HEK293 (cell line): ENCODE measurements around the gene KREMEN2.

ENCODE experiments used
- EGR2 ChIP-seq: fragments of 450-650 bp; formaldehyde crosslinking; IDR thresholded peaks from 2 replicates; pipeline ENCODE4 v1.5.1; 2016; ENCODE audit warnings: low read depth, missing biosample characterization, missing genetic modification characterization
- KLF7 ChIP-seq: fragments of 450-650 bp; formaldehyde crosslinking; IDR thresholded peaks from 2 replicates; pipeline ENCODE4 v1.5.1; 2016; ENCODE audit warnings: missing biosample characterization, missing genetic modification characterization, borderline replicate concordance
- SP2 ChIP-seq: fragments of 450-650 bp; formaldehyde crosslinking; IDR thresholded peaks from 2 replicates; pipeline ENCODE4 v1.5.1; 2016; ENCODE audit warnings: missing biosample characterization, missing genetic modification characterization
- SP3 ChIP-seq: fragments of 450-650 bp; formaldehyde crosslinking; IDR thresholded peaks from 2 replicates; pipeline ENCODE4 v1.5.1; 2016; ENCODE audit warnings: missing biosample characterization, missing genetic modification characterization
- YY1 ChIP-seq: fragments of 450-650 bp; formaldehyde crosslinking; IDR thresholded peaks from 2 replicates; pipeline ENCODE4 v1.5.1; 2018; ENCODE audit warnings: missing biosample characterization, missing genetic modification characterization
- ZBTB11 ChIP-seq: fragments of 450-650 bp; formaldehyde crosslinking; conservative IDR thresholded peaks from 2 replicates; pipeline ENCODE4 v1.5.1; 2016; ENCODE audit warnings: low read depth, missing biosample characterization, missing genetic modification characterization
- ZBTB20 ChIP-seq: fragments of 450-650 bp; formaldehyde crosslinking; IDR thresholded peaks from 2 replicates; pipeline ENCODE4 v1.5.1; 2016; ENCODE audit warnings: missing biosample characterization, missing genetic modification characterization
- ZBTB48 ChIP-seq: fragments of 450-650 bp; formaldehyde crosslinking; IDR thresholded peaks from 2 replicates; pipeline ENCODE4 v1.5.1; 2016; ENCODE audit warnings: missing biosample characterization, missing genetic modification characterization
- ZEB2 ChIP-seq: fragments of 450-650 bp; formaldehyde crosslinking; IDR thresholded peaks from 2 replicates; pipeline ENCODE4 v1.5.1; 2016; ENCODE audit warnings: missing biosample characterization, missing genetic modification characterization
- ZFHX2 ChIP-seq: fragments of 450-650 bp; formaldehyde crosslinking; conservative IDR thresholded peaks from 2 replicates; pipeline ENCODE4 v1.5.1; 2016; ENCODE audit warnings: missing biosample characterization, missing genetic modification characterization
- ZIC2 ChIP-seq: fragments of 450-650 bp; formaldehyde crosslinking; IDR thresholded peaks from 2 replicates; pipeline ENCODE4 v1.5.1; 2016; ENCODE audit warnings: missing biosample characterization, missing genetic modification characterization
- ZNF2 ChIP-seq: fragments of 450-650 bp; formaldehyde crosslinking; IDR thresholded peaks from 2 replicates; pipeline ENCODE4 v1.5.1; 2016; ENCODE audit warnings: missing biosample characterization, missing genetic modification characterization
- ZNF274 ChIP-seq, 2 experiments: fragments of 200-500 bp in 1 of 2; fragments of 450-650 bp in 1 of 2; sonication (Bioruptor generic) in 1 of 2; formaldehyde crosslinking in 1 of 2; IDR thresholded peaks; 2 replicates each; pipeline versions ENCODE4 v1.5.1 to v1.6.1; 2014 to 2016; ENCODE audit warnings: borderline replicate concordance in 1 of 2, inconsistent platforms in 1 of 2, low read length in 1 of 2, missing biosample characterization in 1 of 2, missing genetic modification characterization in 1 of 2
- ZNF335 ChIP-seq: fragments of 450-650 bp; formaldehyde crosslinking; conservative IDR thresholded peaks from 2 replicates; pipeline ENCODE4 v1.5.1; 2016; ENCODE audit warnings: missing biosample characterization, missing genetic modification characterization
- ZNF391 ChIP-seq: fragments of 450-650 bp; formaldehyde crosslinking; IDR thresholded peaks from 2 replicates; pipeline ENCODE4 v1.5.1; 2016; ENCODE audit warnings: low read depth, missing biosample characterization, missing genetic modification characterization, borderline replicate concordance
- ZNF398 ChIP-seq: fragments of 450-650 bp; formaldehyde crosslinking; IDR thresholded peaks from 2 replicates; pipeline ENCODE4 v1.5.1; 2017; ENCODE audit warnings: missing biosample characterization, missing genetic modification characterization
- ZNF580 ChIP-seq: fragments of 450-650 bp; formaldehyde crosslinking; IDR thresholded peaks from 2 replicates; pipeline ENCODE4 v1.5.1; 2016; ENCODE audit warnings: missing biosample characterization, missing genetic modification characterization
- ZNF600 ChIP-seq: fragments of 450-650 bp; formaldehyde crosslinking; IDR thresholded peaks from 2 replicates; pipeline ENCODE4 v1.5.1; 2016; ENCODE audit warnings: missing biosample characterization, missing genetic modification characterization
- ZNF629 ChIP-seq: fragments of 450-650 bp; formaldehyde crosslinking; IDR thresholded peaks from 2 replicates; pipeline ENCODE4 v1.5.1; 2017; ENCODE audit warnings: missing biosample characterization, missing genetic modification characterization
- ZNF677 ChIP-seq: fragments of 450-650 bp; IDR thresholded peaks from 2 replicates; pipeline ENCODE4 v1.5.0; 2018; ENCODE audit warnings: missing biosample characterization, mild to moderate bottlenecking, missing genetic modification characterization, moderate library complexity
- ZNF785 ChIP-seq: fragments of 450-650 bp; formaldehyde crosslinking; IDR thresholded peaks from 2 replicates; pipeline ENCODE4 v1.5.1; 2016; ENCODE audit warnings: missing biosample characterization, missing genetic modification characterization
- ZNF837 ChIP-seq: fragments of 450-650 bp; formaldehyde crosslinking; IDR thresholded peaks from 2 replicates; pipeline ENCODE4 v1.5.1; 2016; ENCODE audit warnings: missing biosample characterization, missing genetic modification characterization
- ZSCAN16 ChIP-seq: fragments of 450-650 bp; formaldehyde crosslinking; IDR thresholded peaks from 2 replicates; pipeline ENCODE4 v1.5.1; 2016; ENCODE audit warnings: missing biosample characterization, missing genetic modification characterization
- ZSCAN30 ChIP-seq: fragments of 450-650 bp; IDR thresholded peaks from 2 replicates; pipeline ENCODE4 v1.5.1; 2018; ENCODE audit warnings: missing biosample characterization, mild to moderate bottlenecking, missing genetic modification characterization, moderate library complexity
- ZXDB ChIP-seq: fragments of 450-650 bp; formaldehyde crosslinking; IDR thresholded peaks from 2 replicates; pipeline ENCODE4 v1.5.1; 2016; ENCODE audit warnings: missing biosample characterization, missing genetic modification characterization
- TF ChIP-seq, protein P1 (sequence below): fragments of 450-650 bp; formaldehyde crosslinking; IDR thresholded peaks from 2 replicates; pipeline ENCODE4 v1.5.1; 2016; ENCODE audit warnings: missing biosample characterization, missing genetic modification characterization
- TF ChIP-seq, protein P2 (sequence below): fragments of 450-650 bp; formaldehyde crosslinking; IDR thresholded peaks from 2 replicates; pipeline ENCODE4 v1.5.1; 2016; ENCODE audit warnings: missing biosample characterization, missing genetic modification characterization
- TF ChIP-seq, protein P3 (sequence below): sonication (generic); formaldehyde crosslinking; IDR thresholded peaks from 2 replicates; pipeline ENCODE4 v1.8.1; 2022; ENCODE audit warnings: mild to moderate bottlenecking, moderate library complexity, missing genetic modification reagents

The KREMEN2 gene

GRCh38 chr16:2980227-2981176 is 16.4 kb downstream of the KREMEN2 start, which contains the start of gene PKMYT1 (continued):
- TF ChIP-seq, protein P1, sequence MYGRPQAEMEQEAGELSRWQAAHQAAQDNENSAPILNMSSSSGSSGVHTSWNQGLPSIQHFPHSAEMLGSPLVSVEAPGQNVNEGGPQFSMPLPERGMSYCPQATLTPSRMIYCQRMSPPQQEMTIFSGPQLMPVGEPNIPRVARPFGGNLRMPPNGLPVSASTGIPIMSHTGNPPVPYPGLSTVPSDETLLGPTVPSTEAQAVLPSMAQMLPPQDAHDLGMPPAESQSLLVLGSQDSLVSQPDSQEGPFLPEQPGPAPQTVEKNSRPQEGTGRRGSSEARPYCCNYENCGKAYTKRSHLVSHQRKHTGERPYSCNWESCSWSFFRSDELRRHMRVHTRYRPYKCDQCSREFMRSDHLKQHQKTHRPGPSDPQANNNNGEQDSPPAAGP (tag by site-specific recombination): 0 out of 2 replicates have a peak, but pooled peaks have one; percentile 14
- peak; percentile 98 for TF ChIP-seq ZFHX2 (tag by site-specific recombination)
- no peak for TF ChIP-seq ZNF398 (tag by site-specific recombination)
- peak; percentile 46; the same call in 1 of the 2 replicates for TF ChIP-seq ZBTB11 (tag by site-specific recombination)
- TF ChIP-seq ZSCAN30: 0 out of 2 replicates have a peak, but pooled peaks have one; percentile 24
- peak; percentile 52 for TF ChIP-seq SP3 (tag by site-specific recombination)
- peak; percentile 27; the same call in 1 of the 2 replicates for TF ChIP-seq ZIC2 (tag by site-specific recombination)
- peak; percentile 93 for TF ChIP-seq EGR2 (tag by site-specific recombination)
- TF ChIP-seq ZEB2 (tag by site-specific recombination): 0 out of 2 replicates have a peak, but pooled peaks have one; percentile 32
- TF ChIP-seq KLF7 (tag by site-specific recombination): peak; percentile 93
- TF ChIP-seq ZBTB48: peak; percentile 60
- TF ChIP-seq ZNF837 (tag by site-specific recombination): no peak
- TF ChIP-seq ZNF677: peak; percentile 52; the same call in 1 of the 2 replicates
- TF ChIP-seq, protein P2, sequence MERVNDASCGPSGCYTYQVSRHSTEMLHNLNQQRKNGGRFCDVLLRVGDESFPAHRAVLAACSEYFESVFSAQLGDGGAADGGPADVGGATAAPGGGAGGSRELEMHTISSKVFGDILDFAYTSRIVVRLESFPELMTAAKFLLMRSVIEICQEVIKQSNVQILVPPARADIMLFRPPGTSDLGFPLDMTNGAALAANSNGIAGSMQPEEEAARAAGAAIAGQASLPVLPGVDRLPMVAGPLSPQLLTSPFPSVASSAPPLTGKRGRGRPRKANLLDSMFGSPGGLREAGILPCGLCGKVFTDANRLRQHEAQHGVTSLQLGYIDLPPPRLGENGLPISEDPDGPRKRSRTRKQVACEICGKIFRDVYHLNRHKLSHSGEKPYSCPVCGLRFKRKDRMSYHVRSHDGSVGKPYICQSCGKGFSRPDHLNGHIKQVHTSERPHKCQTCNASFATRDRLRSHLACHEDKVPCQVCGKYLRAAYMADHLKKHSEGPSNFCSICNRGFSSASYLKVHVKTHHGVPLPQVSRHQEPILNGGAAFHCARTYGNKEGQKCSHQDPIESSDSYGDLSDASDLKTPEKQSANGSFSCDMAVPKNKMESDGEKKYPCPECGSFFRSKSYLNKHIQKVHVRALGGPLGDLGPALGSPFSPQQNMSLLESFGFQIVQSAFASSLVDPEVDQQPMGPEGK (tag by site-specific recombination): peak; percentile 75
- TF ChIP-seq ZNF335 (tag by site-specific recombination): peak; percentile 94
- peak; percentile 33; the same call in 1 of the 2 replicates for TF ChIP-seq ZNF2 (tag by site-specific recombination)
- 0 out of 2 replicates have a peak, but pooled peaks have one; percentile 22 for TF ChIP-seq YY1 (tag by site-specific recombination)
- TF ChIP-seq ZNF600 (tag by site-specific recombination): peak; percentile 92
- TF ChIP-seq ZSCAN16 (tag by site-specific recombination): no peak
- TF ChIP-seq ZNF274 (IDR thresholded peaks at IDR 0.05; ENCODE audit: low read length): no peak
- TF ChIP-seq ZNF274 (tag by site-specific recombination; IDR thresholded peaks at IDR 0.05; ENCODE audit: borderline replicate concordance): no peak
- TF ChIP-seq SP2 (tag by site-specific recombination): peak; percentile 53
- TF ChIP-seq ZXDB (tag by site-specific recombination): peak; percentile 30
- TF ChIP-seq ZNF785 (tag by site-specific recombination): 0 out of 2 replicates have a peak, but pooled peaks have one; percentile 2
- TF ChIP-seq, protein P3, sequence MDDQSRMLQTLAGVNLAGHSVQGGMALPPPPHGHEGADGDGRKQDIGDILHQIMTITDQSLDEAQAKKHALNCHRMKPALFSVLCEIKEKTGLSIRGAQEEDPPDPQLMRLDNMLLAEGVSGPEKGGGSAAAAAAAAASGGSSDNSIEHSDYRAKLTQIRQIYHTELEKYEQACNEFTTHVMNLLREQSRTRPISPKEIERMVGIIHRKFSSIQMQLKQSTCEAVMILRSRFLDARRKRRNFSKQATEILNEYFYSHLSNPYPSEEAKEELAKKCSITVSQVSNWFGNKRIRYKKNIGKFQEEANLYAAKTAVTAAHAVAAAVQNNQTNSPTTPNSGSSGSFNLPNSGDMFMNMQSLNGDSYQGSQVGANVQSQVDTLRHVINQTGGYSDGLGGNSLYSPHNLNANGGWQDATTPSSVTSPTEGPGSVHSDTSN: peak; percentile 50; the same call in 1 of the 2 replicates
- TF ChIP-seq ZBTB20: peak; percentile 18; the same call in 1 of the 2 replicates
- peak; percentile 36; the same call in 1 of the 2 replicates for TF ChIP-seq ZNF629 (tag by site-specific recombination)
- TF ChIP-seq ZNF391 (tag by site-specific recombination): no peak
- peak; percentile 40; the same call in 1 of the 2 replicates for TF ChIP-seq ZNF580 (tag by site-specific recombination)
